ENCODE results near the gene LRRC4C.

The LRRC4C gene

DNA sequence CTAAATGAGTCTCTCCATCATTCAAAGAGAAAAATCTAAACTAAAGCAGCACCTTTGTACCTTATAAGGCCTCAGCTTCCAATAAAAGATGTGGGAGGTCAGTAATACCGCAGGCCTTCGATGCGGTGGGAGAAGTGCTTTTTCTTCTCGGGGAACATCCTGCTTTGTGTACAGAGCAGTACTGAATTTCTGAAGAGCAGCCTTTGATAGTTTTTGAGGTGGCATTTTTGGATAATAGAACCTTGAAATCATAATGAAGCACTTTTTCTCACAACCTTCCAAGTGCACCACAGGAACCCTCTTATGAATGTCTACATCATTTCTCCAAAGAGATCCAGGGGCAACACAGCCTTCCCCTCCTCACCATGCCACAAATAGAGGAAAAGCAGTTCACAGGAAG, 39.6 kb downstream of the LRRC4C start:
- FAIRE-seq = no peak
- TF ChIP-seq, protein P1, sequence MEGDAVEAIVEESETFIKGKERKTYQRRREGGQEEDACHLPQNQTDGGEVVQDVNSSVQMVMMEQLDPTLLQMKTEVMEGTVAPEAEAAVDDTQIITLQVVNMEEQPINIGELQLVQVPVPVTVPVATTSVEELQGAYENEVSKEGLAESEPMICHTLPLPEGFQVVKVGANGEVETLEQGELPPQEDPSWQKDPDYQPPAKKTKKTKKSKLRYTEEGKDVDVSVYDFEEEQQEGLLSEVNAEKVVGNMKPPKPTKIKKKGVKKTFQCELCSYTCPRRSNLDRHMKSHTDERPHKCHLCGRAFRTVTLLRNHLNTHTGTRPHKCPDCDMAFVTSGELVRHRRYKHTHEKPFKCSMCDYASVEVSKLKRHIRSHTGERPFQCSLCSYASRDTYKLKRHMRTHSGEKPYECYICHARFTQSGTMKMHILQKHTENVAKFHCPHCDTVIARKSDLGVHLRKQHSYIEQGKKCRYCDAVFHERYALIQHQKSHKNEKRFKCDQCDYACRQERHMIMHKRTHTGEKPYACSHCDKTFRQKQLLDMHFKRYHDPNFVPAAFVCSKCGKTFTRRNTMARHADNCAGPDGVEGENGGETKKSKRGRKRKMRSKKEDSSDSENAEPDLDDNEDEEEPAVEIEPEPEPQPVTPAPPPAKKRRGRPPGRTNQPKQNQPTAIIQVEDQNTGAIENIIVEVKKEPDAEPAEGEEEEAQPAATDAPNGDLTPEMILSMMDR (IDR thresholded peaks at IDR 0.05; ENCODE audit: insufficient read depth, missing control alignments) = no peak

DNA sequence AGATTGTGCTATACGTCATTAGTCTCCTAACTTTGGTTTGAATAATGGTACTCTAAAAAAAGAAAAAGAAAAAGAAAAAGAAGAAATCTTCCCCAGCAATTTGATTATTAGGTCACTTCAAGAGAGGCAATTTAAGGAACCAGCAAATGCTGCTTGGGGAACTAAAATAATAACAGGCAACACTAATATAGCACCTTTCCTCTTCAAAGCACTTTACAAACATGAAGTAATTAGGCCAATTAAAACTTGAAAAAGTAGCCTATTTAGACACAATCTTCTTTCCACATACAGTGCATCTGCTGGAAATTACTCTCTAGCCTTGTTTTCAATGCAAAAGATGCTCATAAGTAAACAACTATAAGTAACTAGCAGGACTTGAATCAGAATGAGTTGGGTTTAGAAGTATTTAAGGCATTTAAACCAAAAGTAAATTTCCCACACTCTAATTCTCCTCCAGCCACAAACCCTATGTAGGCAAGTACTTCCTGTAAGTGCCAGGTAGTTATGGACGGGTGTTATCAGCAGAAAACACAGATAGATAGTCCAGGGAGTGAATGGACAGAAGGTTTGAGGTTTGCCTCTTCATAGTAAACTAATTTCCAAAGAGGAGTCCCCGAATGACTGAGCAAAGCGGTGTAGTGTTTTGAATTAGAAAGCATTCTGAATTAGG, 44.5 kb downstream of the LRRC4C start:
- DNase-seq (ENCODE audit: insufficient read length, low spot score) = no peak
- FAIRE-seq = no peak
- TF ChIP-seq, protein P1 (IDR thresholded peaks at IDR 0.05; ENCODE audit: insufficient read depth, missing control alignments) = no peak

More for the DNA sequence above, 39.6 kb downstream of the LRRC4C start:
- no peak for DNase-seq (ENCODE audit: insufficient read length, low spot score)

GRCh38 chr11:41413843-41414242, 45.6 kb downstream of the LRRC4C start:
- DNase-seq (ENCODE audit: insufficient read length, low spot score) = no peak
- no peak for FAIRE-seq
- TF ChIP-seq, protein P1 (IDR thresholded peaks at IDR 0.05; ENCODE audit: insufficient read depth, missing control alignments) = no peak

- TF ChIP-seq, protein P1 (IDR thresholded peaks at IDR 0.05; ENCODE audit: insufficient read depth, missing control alignments) = no peak
- FAIRE-seq (no peak), DNase-seq (ENCODE audit: insufficient read length, low spot score) (no peak)
Observed at GRCh38 chr11:41405812-41406211, 53.6 kb downstream of the LRRC4C start.

DNA sequence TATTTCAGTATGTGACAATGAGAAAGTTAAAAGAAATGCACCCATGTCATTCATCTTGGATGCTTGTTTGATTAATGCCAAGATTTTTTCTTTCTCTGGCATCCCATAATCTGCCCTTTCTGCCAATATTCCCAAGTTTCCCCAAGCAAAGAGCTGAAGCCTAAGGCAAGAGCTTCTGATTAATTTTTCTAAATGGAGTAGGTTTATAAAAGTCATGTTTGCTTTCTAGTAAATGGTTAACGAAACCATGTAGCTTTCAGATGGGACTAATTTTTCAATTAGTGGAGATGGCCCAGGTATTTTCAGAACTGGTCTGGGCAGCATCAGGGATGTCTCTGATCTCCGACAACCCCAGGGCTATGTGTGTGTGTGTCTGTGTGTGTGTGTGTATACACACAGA, 55.3 kb downstream of the LRRC4C start:
- FAIRE-seq (no peak), DNase-seq (ENCODE audit: insufficient read length, low spot score) (no peak)
- TF ChIP-seq, protein P1 (IDR thresholded peaks at IDR 0.05; ENCODE audit: insufficient read depth, missing control alignments) = no peak

DNA sequence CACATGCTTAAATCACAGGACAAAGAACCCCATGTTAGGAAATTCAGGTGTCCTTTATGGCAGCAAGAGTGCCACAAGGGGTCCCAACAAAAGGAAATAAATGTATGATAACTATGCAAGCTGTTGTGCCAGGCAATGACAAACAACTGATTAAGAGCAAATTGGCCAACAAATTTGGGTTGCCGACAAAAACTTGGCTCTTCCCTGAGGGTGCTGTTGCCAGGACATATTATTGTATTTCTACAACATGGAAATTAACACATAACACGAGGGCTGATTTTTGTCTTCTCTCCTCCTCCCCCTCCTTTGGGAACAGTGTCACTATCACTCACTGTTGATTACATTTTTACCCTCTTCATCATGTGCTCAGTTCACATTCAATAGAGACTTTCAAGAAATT, 56.0 kb downstream of the LRRC4C start:
- TF ChIP-seq, protein P1 (IDR thresholded peaks at IDR 0.05; ENCODE audit: insufficient read depth, missing control alignments) = no peak
- no peak for DNase-seq (ENCODE audit: insufficient read length, low spot score)
- FAIRE-seq = no peak

DNA sequence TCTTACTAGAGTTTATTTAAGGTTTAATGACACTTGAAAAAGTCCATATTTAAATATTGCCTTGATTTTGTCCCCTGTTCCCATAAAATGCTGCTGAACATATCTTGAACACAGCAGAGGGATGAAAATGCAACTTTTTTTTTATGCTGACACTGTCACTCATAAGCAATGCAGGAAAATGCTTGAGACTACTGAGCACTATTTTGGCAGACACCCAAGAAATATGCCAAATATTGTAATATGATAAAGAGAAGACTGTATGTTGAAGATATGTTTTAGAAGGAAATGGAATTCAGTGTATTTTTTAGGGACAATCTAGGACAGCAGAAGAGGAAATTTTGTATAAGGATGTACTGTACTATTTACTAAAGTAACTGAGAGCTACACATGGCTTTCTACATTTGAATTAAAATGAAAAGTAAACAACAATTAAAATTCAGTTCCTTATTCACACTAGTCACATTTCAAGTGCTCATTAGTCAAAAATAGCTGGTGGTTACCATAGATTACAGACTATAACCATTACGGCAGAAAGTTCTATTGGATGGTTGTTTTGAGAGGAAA, 58.6 kb downstream of the LRRC4C start:
- FAIRE-seq = no peak
- TF ChIP-seq, protein P1 (IDR thresholded peaks at IDR 0.05; ENCODE audit: insufficient read depth, missing control alignments) = no peak
- no peak for DNase-seq (ENCODE audit: insufficient read length, low spot score)

Data from D721Med (cell line).